ENCODE data around the gene CDC42BPA. TPM values are rescaled to one million over a fixed set of nuclear protein-coding genes. Genes with fewer than 3 reads are reported as not detected.

Gene CDC42BPA
- total RNA-seq, 1 experiment from 2014 or later = 32.0 TPM

GRCh38 chr1:227066999-227067398 is 251.3 kb downstream of the CDC42BPA start:
- TF ChIP-seq EZH2 (IDR thresholded peaks at IDR 0.05; ENCODE audit: low read length, unreplicated experiment) = no peak
- no peak for TF ChIP-seq CTCF (conservative IDR thresholded peaks at IDR 0.05; ENCODE audit: low read depth, low read length)
- TF ChIP-seq EZH2phosphoT487 (IDR thresholded peaks at IDR 0.05; ENCODE audit: borderline replicate concordance, low read length) = no peak
- Histone ChIP-seq H2AFZ (ENCODE audit: low read length) (no peak overlapping the region), H3K9me3 (ENCODE audit: low read length) (no peaks in the 10 kb centered on the region), H3K9ac (ENCODE audit: low read length) (no peak overlapping the region), H3F3A (ENCODE audit: low read length, unreplicated experiment) (no peaks in the 10 kb centered on the region), H3K27me3 (ENCODE audit: low read length) (no peaks in the 10 kb centered on the region), H3K4me2 (ENCODE audit: low read length) (no peak overlapping the region), H4K20me1 (ENCODE audit: low read length) (no peaks in the 10 kb centered on the region), H3K79me2 (ENCODE audit: low read length) (no peaks in the 10 kb centered on the region), H3K4me1 (ENCODE audit: insufficient read depth, low read length) (peaks cover 1% of the 10 kb centered on the region; the same call in 1 of the 2 replicates), H3K27ac (ENCODE audit: low read length) (no peak overlapping the region), H3K36me3 (ENCODE audit: low read depth, low read length) (no peaks in the 10 kb centered on the region; the same call in 1 of the 2 replicates), H3K4me3 (ENCODE audit: low read length) (no peak overlapping the region), H3K9me2 (replicated peaks; ENCODE audit: low read length) (no peaks in the 10 kb centered on the region)
- ATAC-seq (peak; percentile 73), DNase-seq (no peak)
- CTCF ChIA-PET = no interaction called here
- POLR2A ChIA-PET (ENCODE audit: unreplicated experiment) = no interaction called here
- intact Hi-C loops (cut with micrococcal nuclease) = no loop called here
- BruUV-seq (replicated peaks) = no TSS peak

GRCh38 chr1:227065311-227065710 is 253.0 kb downstream of the CDC42BPA start:
- ChIA-PET CTCF (no interaction called here), POLR2A (ENCODE audit: unreplicated experiment) (no interaction called here)
- H3K27me3 ChIP-seq (ENCODE audit: low read length) = no peaks in the 10 kb centered on the region
- intact Hi-C loops (cut with micrococcal nuclease) = no loop called here
- no peak for TF ChIP-seq CTCF (conservative IDR thresholded peaks at IDR 0.05; ENCODE audit: low read depth, low read length)
- TF ChIP-seq EZH2phosphoT487 (IDR thresholded peaks at IDR 0.05; ENCODE audit: borderline replicate concordance, low read length) = no peak
- no peak for TF ChIP-seq EZH2 (IDR thresholded peaks at IDR 0.05; ENCODE audit: low read length, unreplicated experiment)
- no peaks in the 10 kb centered on the region for H3K9me2 ChIP-seq (replicated peaks; ENCODE audit: low read length)
- H2AFZ ChIP-seq (ENCODE audit: low read length) = no peak overlapping the region
- no peaks in the 10 kb centered on the region for H3K79me2 ChIP-seq (ENCODE audit: low read length)
- BruUV-seq (replicated peaks) = no TSS peak
- H4K20me1 ChIP-seq (ENCODE audit: low read length) = no peaks in the 10 kb centered on the region
- H3K4me2 ChIP-seq (ENCODE audit: low read length) = no peak overlapping the region
- no peak for DNase-seq
- no peaks in the 10 kb centered on the region for H3K9me3 ChIP-seq (ENCODE audit: low read length)
- no peak overlapping the region for H3K27ac ChIP-seq (ENCODE audit: low read length)
- no peak overlapping the region for H3K9ac ChIP-seq (ENCODE audit: low read length)
- H3K36me3 ChIP-seq (ENCODE audit: low read depth, low read length) = no peaks in the 10 kb centered on the region; the same call in 1 of the 2 replicates
- no peaks in the 10 kb centered on the region for H3K4me1 ChIP-seq (ENCODE audit: insufficient read depth, low read length)
- no peak for ATAC-seq
- H3K4me3 ChIP-seq (ENCODE audit: low read length) = no peak overlapping the region
- no peaks in the 10 kb centered on the region for H3F3A ChIP-seq (ENCODE audit: low read length, unreplicated experiment)

- Histone ChIP-seq H3K9me2 (replicated peaks; ENCODE audit: low read length) (no peaks in the 10 kb centered on the region), H4K20me1 (ENCODE audit: low read length) (no peaks in the 10 kb centered on the region), H3K27me3 (ENCODE audit: low read length) (no peaks in the 10 kb centered on the region), H3K4me1 (ENCODE audit: insufficient read depth, low read length) (no peaks in the 10 kb centered on the region), H3K79me2 (ENCODE audit: low read length) (no peaks in the 10 kb centered on the region), H3K9me3 (ENCODE audit: low read length) (no peaks in the 10 kb centered on the region), H3K36me3 (ENCODE audit: low read depth, low read length) (no peaks in the 10 kb centered on the region), H2AFZ (ENCODE audit: low read length) (no peak overlapping the region), H3K4me3 (ENCODE audit: low read length) (no peak overlapping the region), H3K9ac (ENCODE audit: low read length) (no peak overlapping the region), H3F3A (ENCODE audit: low read length, unreplicated experiment) (no peaks in the 10 kb centered on the region), H3K27ac (ENCODE audit: low read length) (no peak overlapping the region), H3K4me2 (ENCODE audit: low read length) (no peak overlapping the region)
- ChIA-PET POLR2A (ENCODE audit: unreplicated experiment) (interaction anchor here (0.6 kb wide), 1 partner anchor 14 kb away, joined by 3 read pairs; no protein-coding TSS in a partner anchor), CTCF (no interaction called here)
- no TSS peak for BruUV-seq (replicated peaks)
- DNase-seq = no peak
- intact Hi-C loops (cut with micrococcal nuclease) = no loop called here
- no peak for ATAC-seq
- TF ChIP-seq CTCF (conservative IDR thresholded peaks at IDR 0.05; ENCODE audit: low read depth, low read length) = no peak
These were observed 256.0 kb downstream of the CDC42BPA start for GRCh38 chr1:227062306-227062705.
